Adrenal gland (tissue), 12 donors: Measurements from ENCODE around the gene MKNK1. TPM values are rescaled to one million over a fixed set of nuclear protein-coding genes. Genes with fewer than 3 reads are reported as not detected.

Source experiments
- DNase-seq, 7 donors: peaks; one replicate each; pipeline ENCODE4 v3.0.0-alpha.2; 2019 to 2020
- H3K27ac ChIP-seq, 5 donors: fragments of 200-600 bp; sonication (generic) in 4 of 5; 1 replicate in 3 of 5; 2 replicates in 2 of 5; pipeline versions ENCODE4 v1.5.1 to v1.8.0; 2016 to 2020; ENCODE audit warnings: mild to moderate bottlenecking in 1 of 5
- H3K27me3 ChIP-seq: fragments of 200-600 bp; 2 replicates; pipeline ENCODE4 v1.8.0; 2021
- H3K36me3 ChIP-seq, 2 donors: fragments of 200-600 bp; replicated peaks in 1 of 2; 1 replicate in 1 of 2; 2 replicates in 1 of 2; pipeline versions ENCODE4 v1.5.1 to v1.8.0; 2018 to 2022
- H3K4me1 ChIP-seq, 2 donors: fragments of 200-600 bp; replicated peaks in 1 of 2; 1 replicate in 1 of 2; 2 replicates in 1 of 2; pipeline versions ENCODE4 v1.5.1 to v1.8.0; 2018 to 2021
- H3K4me3 ChIP-seq, 4 donors: fragments of 200-600 bp; sonication (generic) in 3 of 4; one replicate each; pipeline ENCODE4 v1.5.1; 2016 to 2018
- H3K9me3 ChIP-seq, 3 donors: fragments of 200-600 bp; sonication (generic) in 1 of 3; replicated peaks in 1 of 3; 1 replicate in 2 of 3; 2 replicates in 1 of 3; pipeline versions ENCODE4 v1.5.1 to v1.8.0; 2016 to 2021
- CTCF ChIP-seq, 6 experiments: fragments of 450-650 bp in 4 of 6; fragments of 200-600 bp in 2 of 6; sonication (generic) in 1 of 6; IDR thresholded peaks; 1 replicate in 5 of 6; 2 replicates in 1 of 6; pipeline versions ENCODE4 v1.5.1 to v1.8.0; 2016 to 2021; ENCODE audit warnings: antibody characterized with exemption in 6 of 6, mild to moderate bottlenecking in 2 of 6, moderate library complexity in 1 of 6
- POLR2A ChIP-seq, 2 donors: fragments of 450-650 bp; IDR thresholded peaks; one replicate each; pipeline ENCODE4 v1.6.1; 2017; ENCODE audit warnings: antibody characterized with exemption in 2 of 2, mild to moderate bottlenecking in 2 of 2, moderate library complexity in 1 of 2
- WGBS, 4 donors: extraction: QIAGEN DNeasy Blood & Tissue Kit in 2 of 4; methylation state at CpG; one replicate each; pipeline versions ENCODE4 v1.1.5 to v1.1.7; 2013 to 2017; 5-methylcytosine and 5-hydroxymethylcytosine counted together
- intact Hi-C, 2 donors: fragments of 100-400 bp; cut with DNase I; formaldehyde crosslinking; loops; one replicate each; pipeline versions ENCODE4 v1.14.1 to v1.15.0; 2022 to 2023
- polyA plus RNA-seq, 3 donors: library from polyadenylated mRNA; stranded (reverse); fragments of 200-250 nt in 2 of 3; fragments of 350-450 nt in 1 of 3; fragmentation: Illumina TruSeq in 1 of 3; extraction: RNeasy Lipid Tissue Mini Kit (QIAGEN cat#74804) in 1 of 3; gene quantifications; one replicate each; pipeline ENCODE4 v1.2.3, GENCODE V29; 2013 to 2014
- total RNA-seq, 9 donors: library from RNA; depleted of rRNA in 4 of 9; stranded (reverse); fragments of >200 nt in 4 of 9; fragments of 120-200 nt in 1 of 9; fragmentation: NEBNext Ultra II Directional in 1 of 9; extraction: Animal tissue kit (Norgen Biotek cat#: 25700) in 1 of 9; gene quantifications; one replicate each; pipeline versions ENCODE4 v1.1.0 to v1.2.4, GENCODE V29; 2013 to 2023
- donor health status: healthy with polysubstance abuse.
- donor health status: Bipolar disorder and iron deficiency.
- donor health status: DM: yes; HTN: yes; CAD: no.
- donor health status: DM: no; HTN: no; CAD: no.
- donor health status: DM: no; HTN: no; CAD: no.
- donor health status: DM: yes; HTN: yes; CAD: no.

Gene MKNK1
- total and polyA plus RNA-seq, 12 donors: 29.6 to 83.0 (median 46.5) TPM

DNA sequence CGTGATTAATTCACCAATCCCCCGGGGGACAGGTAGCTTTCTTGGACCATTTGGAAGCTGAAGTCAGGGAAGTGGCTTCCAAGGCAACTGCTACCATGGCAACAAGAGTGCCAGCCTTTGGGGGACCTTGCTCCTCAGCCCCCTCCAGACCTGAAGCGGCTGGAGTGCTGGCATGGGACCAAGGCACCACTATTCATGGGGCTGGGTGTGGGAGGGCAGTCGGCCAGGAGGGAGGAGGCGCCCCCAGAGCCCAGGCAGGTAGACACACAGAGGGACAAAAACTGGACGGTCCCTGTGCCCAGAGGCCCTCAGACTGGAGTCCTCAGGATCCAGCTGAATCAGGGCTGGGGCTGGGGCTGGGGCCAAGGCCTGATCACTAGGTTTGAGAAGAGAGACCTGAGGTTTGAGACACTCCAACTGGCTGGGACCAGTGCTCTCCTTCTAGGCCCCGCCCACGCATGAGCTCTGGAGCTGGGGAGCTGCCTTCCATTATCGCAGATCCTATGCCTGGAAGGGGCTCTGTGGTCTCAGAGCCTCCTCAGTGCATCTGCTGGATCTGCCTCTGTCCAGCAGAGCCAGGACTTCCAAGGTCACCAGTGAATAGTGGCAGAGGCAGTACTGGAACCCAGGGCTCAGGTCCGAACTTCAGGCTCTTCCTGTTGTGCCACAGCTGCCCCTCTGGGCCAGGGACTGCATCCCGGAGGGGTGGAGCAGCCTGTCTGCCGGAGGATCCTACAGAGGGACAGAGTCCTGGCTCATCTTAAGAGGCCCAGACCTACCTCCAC is 49.3 kb downstream of the MKNK1 start:
- Histone ChIP-seq H3K9me3 (no peaks in the 10 kb centered on the region), H3K27me3 (no peaks in the 10 kb centered on the region), H3K27ac (no peak overlapping the region), H3K4me3 (no peak overlapping the region), H3K36me3 (peaks cover 0 to 10% of the 10 kb centered on the region in 2 donors), H3K4me1 (no peaks in the 10 kb centered on the region)
- WGBS, 4 donors: 75 to 89% (median 87%) methylated on average over 7 to 12 of the region's 12 CpGs
- TF ChIP-seq POLR2A (IDR thresholded peaks at IDR 0.05) (no peak), CTCF (IDR thresholded peaks at IDR 0.05) (no peak)
- intact Hi-C loops: no loop called here
- DNase-seq: peak in 1 of 7 donors; percentile 10

GRCh38 chr1:46554236-46554596 is 49.9 kb downstream of the MKNK1 start:
- H3K4me1 ChIP-seq: no peaks in the 10 kb centered on the region
- peaks cover 0 to 9% of the 10 kb centered on the region in 2 donors for H3K36me3 ChIP-seq
- H3K27ac ChIP-seq: no peak overlapping the region
- intact Hi-C loops: no loop called here
- DNase-seq: peak in 1 of 7 donors; percentile 5
- TF ChIP-seq CTCF (IDR thresholded peaks at IDR 0.05) (no peak), POLR2A (IDR thresholded peaks at IDR 0.05) (no peak)
- no peaks in the 10 kb centered on the region for H3K9me3 ChIP-seq
- no peaks in the 10 kb centered on the region for H3K27me3 ChIP-seq
- 80 to 85% (median 82%) methylated on average over 4 to 6 of the region's 6 CpGs for WGBS, 4 donors
- no peak overlapping the region for H3K4me3 ChIP-seq

DNA sequence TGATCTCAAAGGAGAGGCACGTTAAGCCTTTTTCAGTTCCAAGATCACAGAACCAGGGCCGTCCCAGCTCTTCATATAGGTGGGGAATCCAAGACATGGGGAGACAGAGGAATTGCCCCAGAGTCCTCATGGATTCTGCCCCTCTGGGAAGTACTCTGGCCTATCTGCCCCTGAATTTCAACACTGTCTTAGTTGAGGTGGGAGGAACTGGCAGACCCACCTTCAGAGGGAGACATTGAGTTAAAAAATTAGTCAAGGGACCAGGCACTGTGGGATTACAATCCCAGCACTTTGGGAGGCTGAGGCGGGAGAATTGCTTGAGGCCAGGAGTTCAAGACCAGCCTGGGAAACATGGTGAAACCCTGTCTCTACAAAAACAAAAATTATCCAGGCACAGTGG is 50.6 kb downstream of the MKNK1 start:
- no peak for DNase-seq
- WGBS, 4 donors: 86 to 92% (median 88%) methylated on average over 3 of the region's 3 CpGs
- no peaks in the 10 kb centered on the region for H3K4me1 ChIP-seq
- H3K36me3 ChIP-seq: peaks cover 0 to 5% of the 10 kb centered on the region in 2 donors
- no peak overlapping the region for H3K27ac ChIP-seq
- H3K27me3 ChIP-seq: no peaks in the 10 kb centered on the region
- H3K9me3 ChIP-seq: no peaks in the 10 kb centered on the region
- intact Hi-C loops: no loop called here
- H3K4me3 ChIP-seq: no peak overlapping the region
- TF ChIP-seq CTCF (IDR thresholded peaks at IDR 0.05) (no peak), POLR2A (IDR thresholded peaks at IDR 0.05) (no peak)

DNA sequence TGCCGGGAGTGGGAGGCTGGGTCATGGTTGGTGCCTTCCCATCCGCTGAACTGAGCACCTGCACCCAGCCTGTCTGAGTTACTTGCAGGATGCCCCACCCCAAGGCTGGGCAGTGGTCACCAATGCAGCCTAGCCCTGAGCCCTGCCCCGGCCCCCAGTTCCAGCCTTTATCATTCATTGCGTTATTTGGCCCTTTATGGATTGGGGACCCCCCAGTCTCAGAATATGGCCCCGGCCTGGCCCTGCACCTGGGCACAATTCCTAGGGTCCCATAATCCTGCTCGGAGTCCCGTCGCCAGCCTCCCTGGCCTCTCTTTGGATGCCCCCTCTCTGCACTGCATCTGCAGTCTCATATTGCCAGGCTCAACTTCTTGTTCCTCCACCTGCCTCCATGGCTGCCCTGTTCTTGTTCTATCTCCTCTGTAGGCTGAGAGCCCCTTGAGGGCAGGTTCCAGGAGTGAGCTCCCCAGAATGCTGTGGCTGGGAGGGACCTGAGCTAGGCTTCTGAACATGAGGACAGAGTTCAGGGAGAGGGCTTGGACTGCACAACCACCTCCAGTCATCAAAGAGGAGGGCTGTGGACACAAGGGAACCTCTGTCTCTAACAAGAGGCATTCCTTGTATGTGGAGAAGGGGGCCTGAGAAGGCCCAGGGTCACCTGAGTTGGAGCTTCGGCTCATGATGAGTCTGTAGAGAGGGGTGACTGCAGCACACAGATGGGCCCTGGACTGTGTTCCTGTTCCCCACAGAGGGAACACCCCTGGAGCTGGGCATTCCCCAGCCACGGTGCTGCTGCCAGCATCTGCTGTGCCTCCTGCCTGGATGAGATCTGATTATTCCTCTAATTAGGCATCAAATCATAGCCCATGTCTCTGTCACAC is 51.5 kb downstream of the MKNK1 start:
- no peaks in the 10 kb centered on the region for H3K27me3 ChIP-seq
- DNase-seq: peak in 1 of 7 donors; percentile 7
- H3K9me3 ChIP-seq: no peaks in the 10 kb centered on the region
- intact Hi-C loops: no loop called here
- H3K27ac ChIP-seq: no peak overlapping the region
- H3K36me3 ChIP-seq: no peaks in the 10 kb centered on the region
- H3K4me3 ChIP-seq: no peak overlapping the region
- WGBS, 4 donors: 90 to 93% (median 91%) methylated on average over 10 of the region's 10 CpGs
- no peaks in the 10 kb centered on the region for H3K4me1 ChIP-seq
- TF ChIP-seq POLR2A (IDR thresholded peaks at IDR 0.05) (no peak), CTCF (IDR thresholded peaks at IDR 0.05) (no peak)
